Panc1 (cell line): ENCODE results near the gene ZNF366.

ENCODE experiments used
- CTCF ChIP-seq: fragments of 450-650 bp; IDR thresholded peaks from 2 replicates; pipeline ENCODE4 v1.5.1; 2017; ENCODE audit warnings: mild to moderate bottlenecking
- POLR2AphosphoS5 ChIP-seq: IDR thresholded peaks from 2 replicates; pipeline ENCODE4 v1.6.1; 2012; ENCODE audit warnings: mild to moderate bottlenecking, low read depth, low read length, moderate library complexity
- REST ChIP-seq, 2 experiments: IDR thresholded peaks; 2 replicates each; pipeline ENCODE4 v1.6.1; 2011 to 2012; ENCODE audit warnings: low read depth in 2 of 2, control low read depth in 1 of 2, low read length in 1 of 2, mild to moderate bottlenecking in 1 of 2, moderate library complexity in 1 of 2; ENCODE audit not compliant: insufficient read depth in 1 of 2
- TCF7L2 ChIP-seq: IDR thresholded peaks from 2 replicates; pipeline ENCODE4 v1.6.1; 2011; ENCODE audit warnings: mild to moderate bottlenecking, low read depth, low read length, inconsistent platforms

- TF ChIP-seq CTCF (no peak), TCF7L2 (no peak), POLR2AphosphoS5 (no peak), REST (IDR thresholded peaks at IDR 0.05; ENCODE audit: insufficient read depth in 1 of 2, low read depth in 2 of 2, low read length in 1 of 2) (no peak)
Measured at GRCh38 chr5:72477644-72478043, 29.6 kb downstream of the ZNF366 start.
